GM19238 (cell line): Measurements from ENCODE around the gene TOMM6.
"Not testable (repeated sequence)": the region's sequence is repeated elsewhere in the genome, so short reads cannot be mapped to it uniquely, and the experiment has no call there.

Experiments
- DNase-seq: peaks from one replicate; pipeline ENCODE4 v3.0.0; 2011; ENCODE audit warnings: low spot score; ENCODE audit not compliant: insufficient read length

Gene TOMM6

GRCh38 chr6:41763470-41763869, 24.0 kb upstream of the TOMM6 start:
- no peak for DNase-seq

- DNase-seq = not testable (repeated sequence)
Measured at GRCh38 chr6:41766043-41766664, 21.3 kb upstream of the TOMM6 start.

GRCh38 chr6:41767112-41767833, 20.2 kb upstream of the TOMM6 start:
- DNase-seq = no peak

GRCh38 chr6:41768545-41769308, 18.8 kb upstream of the TOMM6 start:
- no peak for DNase-seq

- no peak for DNase-seq
Measured at GRCh38 chr6:41769376-41769775, 18.1 kb upstream of the TOMM6 start.

- no peak for DNase-seq
Measured at GRCh38 chr6:41770381-41771057, 17.0 kb upstream of the TOMM6 start.

GRCh38 chr6:41771058-41771983, 16.2 kb upstream of the TOMM6 start:
- no peak for DNase-seq

- no peak for DNase-seq
Measured at GRCh38 chr6:41774841-41775240, 12.7 kb upstream of the TOMM6 start.

GRCh38 chr6:41775293-41775882, 12.1 kb upstream of the TOMM6 start:
- no peak for DNase-seq

GRCh38 chr6:41777551-41778285, 9.8 kb upstream of the TOMM6 start:
- no peak for DNase-seq

GRCh38 chr6:41778895-41779294, 8.6 kb upstream of the TOMM6 start:
- DNase-seq = no peak

GRCh38 chr6:41779336-41779735, 8.2 kb upstream of the TOMM6 start:
- DNase-seq = no peak

- peak; percentile 98 for DNase-seq
Measured at GRCh38 chr6:41779788-41780550, 7.5 kb upstream of the TOMM6 start, which contains the start of gene FRS3. Gene FRS3, minus strand, starts transcription at chr6:41779900. Its CDS starts 2,913 bp downstream, at chr6:41776987.

GRCh38 chr6:41780551-41781365, 6.7 kb upstream of the TOMM6 start, which contains the start of gene PRICKLE4:
Gene PRICKLE4, plus strand, starts transcription at chr6:41780782. Its CDS starts 2,692 bp downstream, at chr6:41783474.
- DNase-seq = no peak

GRCh38 chr6:41781366-41781730, 6.1 kb upstream of the TOMM6 start:
- no peak for DNase-seq

GRCh38 chr6:41783106-41783780, 4.3 kb upstream of the TOMM6 start:
- DNase-seq = no peak

GRCh38 chr6:41784581-41785171, 2.8 kb upstream of the TOMM6 start:
- no peak for DNase-seq
